ENCODE measurements around the gene LMX1B. TPM values are rescaled to one million over a fixed set of nuclear protein-coding genes. Genes with fewer than 3 reads are reported as not detected.

LMX1B gene
- total RNA-seq, 1 experiment from 2014 or later: 12.4 TPM

DNA sequence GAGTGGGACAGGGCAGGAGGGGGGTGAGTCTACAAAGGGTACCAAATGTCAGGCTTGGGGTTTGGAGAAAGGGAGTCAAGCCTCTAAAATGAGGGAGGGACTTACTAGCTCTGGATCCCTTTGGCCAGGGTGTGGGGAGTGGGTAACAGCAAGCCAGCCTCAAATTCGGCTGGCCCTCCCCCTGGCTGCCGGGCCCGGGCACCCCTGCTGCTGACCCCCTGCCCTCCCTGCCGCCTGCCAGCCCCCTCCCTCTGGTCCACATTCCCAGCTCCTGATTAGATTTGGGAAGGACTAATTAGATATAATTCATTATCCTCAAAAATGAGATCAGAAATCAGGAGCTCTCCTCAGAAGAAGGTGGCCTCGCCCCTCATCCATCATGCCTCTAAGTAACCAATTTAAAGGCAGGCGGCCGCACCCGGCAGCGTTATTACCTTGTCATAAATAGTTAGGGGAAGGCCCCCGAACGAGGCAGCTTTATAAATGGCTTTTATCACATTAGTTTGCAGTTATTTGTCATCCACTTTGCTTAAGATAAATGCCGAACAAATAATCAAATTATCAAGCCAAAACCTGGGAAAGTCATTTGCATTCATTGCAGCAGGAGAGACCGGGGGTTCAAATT lies 44.6 kb downstream of the LMX1B start:
- TF ChIP-seq, protein P1, sequence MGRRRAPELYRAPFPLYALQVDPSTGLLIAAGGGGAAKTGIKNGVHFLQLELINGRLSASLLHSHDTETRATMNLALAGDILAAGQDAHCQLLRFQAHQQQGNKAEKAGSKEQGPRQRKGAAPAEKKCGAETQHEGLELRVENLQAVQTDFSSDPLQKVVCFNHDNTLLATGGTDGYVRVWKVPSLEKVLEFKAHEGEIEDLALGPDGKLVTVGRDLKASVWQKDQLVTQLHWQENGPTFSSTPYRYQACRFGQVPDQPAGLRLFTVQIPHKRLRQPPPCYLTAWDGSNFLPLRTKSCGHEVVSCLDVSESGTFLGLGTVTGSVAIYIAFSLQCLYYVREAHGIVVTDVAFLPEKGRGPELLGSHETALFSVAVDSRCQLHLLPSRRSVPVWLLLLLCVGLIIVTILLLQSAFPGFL (CRISPR knock-in tag; IDR thresholded peaks at IDR 0.05; ENCODE audit: borderline replicate concordance): no peak
- TF ChIP-seq, protein P2, sequence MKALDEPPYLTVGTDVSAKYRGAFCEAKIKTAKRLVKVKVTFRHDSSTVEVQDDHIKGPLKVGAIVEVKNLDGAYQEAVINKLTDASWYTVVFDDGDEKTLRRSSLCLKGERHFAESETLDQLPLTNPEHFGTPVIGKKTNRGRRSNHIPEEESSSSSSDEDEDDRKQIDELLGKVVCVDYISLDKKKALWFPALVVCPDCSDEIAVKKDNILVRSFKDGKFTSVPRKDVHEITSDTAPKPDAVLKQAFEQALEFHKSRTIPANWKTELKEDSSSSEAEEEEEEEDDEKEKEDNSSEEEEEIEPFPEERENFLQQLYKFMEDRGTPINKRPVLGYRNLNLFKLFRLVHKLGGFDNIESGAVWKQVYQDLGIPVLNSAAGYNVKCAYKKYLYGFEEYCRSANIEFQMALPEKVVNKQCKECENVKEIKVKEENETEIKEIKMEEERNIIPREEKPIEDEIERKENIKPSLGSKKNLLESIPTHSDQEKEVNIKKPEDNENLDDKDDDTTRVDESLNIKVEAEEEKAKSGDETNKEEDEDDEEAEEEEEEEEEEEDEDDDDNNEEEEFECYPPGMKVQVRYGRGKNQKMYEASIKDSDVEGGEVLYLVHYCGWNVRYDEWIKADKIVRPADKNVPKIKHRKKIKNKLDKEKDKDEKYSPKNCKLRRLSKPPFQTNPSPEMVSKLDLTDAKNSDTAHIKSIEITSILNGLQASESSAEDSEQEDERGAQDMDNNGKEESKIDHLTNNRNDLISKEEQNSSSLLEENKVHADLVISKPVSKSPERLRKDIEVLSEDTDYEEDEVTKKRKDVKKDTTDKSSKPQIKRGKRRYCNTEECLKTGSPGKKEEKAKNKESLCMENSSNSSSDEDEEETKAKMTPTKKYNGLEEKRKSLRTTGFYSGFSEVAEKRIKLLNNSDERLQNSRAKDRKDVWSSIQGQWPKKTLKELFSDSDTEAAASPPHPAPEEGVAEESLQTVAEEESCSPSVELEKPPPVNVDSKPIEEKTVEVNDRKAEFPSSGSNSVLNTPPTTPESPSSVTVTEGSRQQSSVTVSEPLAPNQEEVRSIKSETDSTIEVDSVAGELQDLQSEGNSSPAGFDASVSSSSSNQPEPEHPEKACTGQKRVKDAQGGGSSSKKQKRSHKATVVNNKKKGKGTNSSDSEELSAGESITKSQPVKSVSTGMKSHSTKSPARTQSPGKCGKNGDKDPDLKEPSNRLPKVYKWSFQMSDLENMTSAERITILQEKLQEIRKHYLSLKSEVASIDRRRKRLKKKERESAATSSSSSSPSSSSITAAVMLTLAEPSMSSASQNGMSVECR (CRISPR knock-in tag; IDR thresholded peaks at IDR 0.05; ENCODE audit: borderline replicate concordance): no peak
- no peaks in the 10 kb centered on the region for H3K36me3 Mint-ChIP-seq
- no peak overlapping the region for H3K4me3 Mint-ChIP-seq
- no peak overlapping the region for H3K27ac Mint-ChIP-seq
- POLR2A ChIA-PET: interaction anchor here (1.0 kb wide), 1 partner anchor 16 kb away, joined by 3 read pairs; no protein-coding TSS in a partner anchor
- no peak for ATAC-seq
- DNase-seq (ENCODE audit: low spot score): no peak
- H3K4me1 Mint-ChIP-seq: peaks cover 18% of the 10 kb centered on the region
- CTCF ChIA-PET: interaction anchor here (1.0 to 2.8 kb wide), 5 partner anchors 20 to 48 kb away, joined by 3 to 12 read pairs (median 3); no protein-coding TSS in a partner anchor
- H3K9me3 Mint-ChIP-seq: no peaks in the 10 kb centered on the region
- H3K27me3 Mint-ChIP-seq (ENCODE audit: low read depth): peaks cover 5% of the 10 kb centered on the region; the same call in 1 of the 2 replicates

DNA sequence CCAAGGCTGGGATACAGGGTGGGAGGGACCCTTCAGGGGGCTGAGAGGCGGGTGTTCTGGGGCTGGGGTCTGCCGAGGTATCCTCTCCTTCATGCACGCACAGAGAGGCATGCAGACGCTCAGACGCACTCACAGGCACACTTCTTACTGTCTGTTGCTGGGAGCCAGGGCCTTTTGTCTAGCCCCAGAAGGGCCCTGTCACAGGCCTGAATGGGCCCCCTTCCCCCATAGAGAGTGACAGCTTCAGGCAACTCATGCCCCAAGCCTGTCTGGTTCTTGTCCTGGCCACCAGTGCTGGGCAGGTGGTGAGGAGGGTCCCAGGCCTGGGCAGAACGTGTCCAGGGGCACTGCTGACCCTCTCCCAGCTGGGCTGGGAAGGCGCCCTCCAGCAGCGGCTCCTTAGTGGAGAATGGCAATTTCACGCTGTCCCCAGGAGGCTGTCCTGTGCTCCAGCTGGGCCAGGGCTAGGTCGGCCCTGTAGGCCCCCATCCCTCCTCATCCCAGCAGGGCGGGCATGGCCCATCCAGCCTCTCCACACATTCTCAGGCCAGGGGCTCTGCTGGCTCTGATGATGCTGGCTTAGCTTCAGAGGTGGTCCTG lies 45.3 kb downstream of the LMX1B start:
- CTCF ChIA-PET: interaction anchor here (0.5 to 2.8 kb wide), 4 partner anchors 20 to 366 kb away, joined by 3 to 12 read pairs (median 4); no protein-coding TSS in a partner anchor
- H3K4me3 Mint-ChIP-seq: no peak overlapping the region
- no peaks in the 10 kb centered on the region for H3K9me3 Mint-ChIP-seq
- H3K27ac Mint-ChIP-seq: no peak overlapping the region
- TF ChIP-seq ESRRA (CRISPR knock-in tag; IDR thresholded peaks at IDR 0.05; ENCODE audit: borderline replicate concordance): no peak
- TF ChIP-seq ATF1 (CRISPR knock-in tag; IDR thresholded peaks at IDR 0.05): no peak
- TF ChIP-seq, protein P3, sequence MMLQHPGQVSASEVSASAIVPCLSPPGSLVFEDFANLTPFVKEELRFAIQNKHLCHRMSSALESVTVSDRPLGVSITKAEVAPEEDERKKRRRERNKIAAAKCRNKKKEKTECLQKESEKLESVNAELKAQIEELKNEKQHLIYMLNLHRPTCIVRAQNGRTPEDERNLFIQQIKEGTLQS (CRISPR knock-in tag; conservative IDR thresholded peaks at IDR 0.05): no peak
- no peak for TF ChIP-seq GTF2I (CRISPR knock-in tag; conservative IDR thresholded peaks at IDR 0.05)
- POLR2A ChIA-PET: no interaction called here
- no peaks in the 10 kb centered on the region for H3K36me3 Mint-ChIP-seq
- peaks cover 5% of the 10 kb centered on the region; the same call in 1 of the 2 replicates for H3K27me3 Mint-ChIP-seq (ENCODE audit: low read depth)
- DNase-seq (ENCODE audit: low spot score): no peak
- no peak for ATAC-seq
- peaks cover 18% of the 10 kb centered on the region for H3K4me1 Mint-ChIP-seq

DNA sequence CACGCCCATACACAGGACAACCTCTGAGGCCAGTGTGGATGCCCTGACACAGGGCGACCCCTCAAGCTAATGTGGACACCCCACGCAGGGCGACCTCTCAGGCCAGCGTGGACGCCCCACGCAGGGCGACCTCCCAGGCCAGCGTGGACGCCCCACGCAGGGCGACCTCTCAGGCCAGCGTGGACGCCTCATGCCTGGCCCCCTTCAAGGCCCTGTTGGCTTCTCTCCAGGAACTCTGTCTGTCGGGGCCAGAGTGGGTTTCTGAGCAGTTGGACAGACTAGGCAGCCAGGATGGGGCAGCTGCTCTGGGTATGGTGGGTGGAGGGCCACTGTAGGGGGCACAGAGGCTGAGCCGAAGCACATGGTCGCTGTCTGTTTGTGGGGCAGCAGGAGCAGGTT lies 47.4 kb downstream of the LMX1B start:
- CTCF ChIA-PET: interaction anchor here (0.9 to 4.2 kb wide), 18 partner anchors 11 to 121 kb away, joined by 3 to 76 read pairs (median 10); partner anchors contain the start of gene LMX1B
- peaks cover 12% of the 10 kb centered on the region for H3K27me3 Mint-ChIP-seq (ENCODE audit: low read depth)
- POLR2A ChIA-PET: no interaction called here
- TF ChIP-seq ZNF263 (CRISPR knock-in tag; IDR thresholded peaks at IDR 0.05; ENCODE audit: low read depth) (no peak), ZNF396 (CRISPR knock-in tag; IDR thresholded peaks at IDR 0.05; ENCODE audit: borderline replicate concordance) (no peak), NR2C2 (CRISPR knock-in tag; IDR thresholded peaks at IDR 0.05) (no peak), ATF1 (CRISPR knock-in tag; IDR thresholded peaks at IDR 0.05) (no peak), ZNF232 (CRISPR knock-in tag; IDR thresholded peaks at IDR 0.05) (no peak), SMAD3 (CRISPR knock-in tag; IDR thresholded peaks at IDR 0.05; ENCODE audit: borderline replicate concordance) (no peak)
- TF ChIP-seq, protein P4, sequence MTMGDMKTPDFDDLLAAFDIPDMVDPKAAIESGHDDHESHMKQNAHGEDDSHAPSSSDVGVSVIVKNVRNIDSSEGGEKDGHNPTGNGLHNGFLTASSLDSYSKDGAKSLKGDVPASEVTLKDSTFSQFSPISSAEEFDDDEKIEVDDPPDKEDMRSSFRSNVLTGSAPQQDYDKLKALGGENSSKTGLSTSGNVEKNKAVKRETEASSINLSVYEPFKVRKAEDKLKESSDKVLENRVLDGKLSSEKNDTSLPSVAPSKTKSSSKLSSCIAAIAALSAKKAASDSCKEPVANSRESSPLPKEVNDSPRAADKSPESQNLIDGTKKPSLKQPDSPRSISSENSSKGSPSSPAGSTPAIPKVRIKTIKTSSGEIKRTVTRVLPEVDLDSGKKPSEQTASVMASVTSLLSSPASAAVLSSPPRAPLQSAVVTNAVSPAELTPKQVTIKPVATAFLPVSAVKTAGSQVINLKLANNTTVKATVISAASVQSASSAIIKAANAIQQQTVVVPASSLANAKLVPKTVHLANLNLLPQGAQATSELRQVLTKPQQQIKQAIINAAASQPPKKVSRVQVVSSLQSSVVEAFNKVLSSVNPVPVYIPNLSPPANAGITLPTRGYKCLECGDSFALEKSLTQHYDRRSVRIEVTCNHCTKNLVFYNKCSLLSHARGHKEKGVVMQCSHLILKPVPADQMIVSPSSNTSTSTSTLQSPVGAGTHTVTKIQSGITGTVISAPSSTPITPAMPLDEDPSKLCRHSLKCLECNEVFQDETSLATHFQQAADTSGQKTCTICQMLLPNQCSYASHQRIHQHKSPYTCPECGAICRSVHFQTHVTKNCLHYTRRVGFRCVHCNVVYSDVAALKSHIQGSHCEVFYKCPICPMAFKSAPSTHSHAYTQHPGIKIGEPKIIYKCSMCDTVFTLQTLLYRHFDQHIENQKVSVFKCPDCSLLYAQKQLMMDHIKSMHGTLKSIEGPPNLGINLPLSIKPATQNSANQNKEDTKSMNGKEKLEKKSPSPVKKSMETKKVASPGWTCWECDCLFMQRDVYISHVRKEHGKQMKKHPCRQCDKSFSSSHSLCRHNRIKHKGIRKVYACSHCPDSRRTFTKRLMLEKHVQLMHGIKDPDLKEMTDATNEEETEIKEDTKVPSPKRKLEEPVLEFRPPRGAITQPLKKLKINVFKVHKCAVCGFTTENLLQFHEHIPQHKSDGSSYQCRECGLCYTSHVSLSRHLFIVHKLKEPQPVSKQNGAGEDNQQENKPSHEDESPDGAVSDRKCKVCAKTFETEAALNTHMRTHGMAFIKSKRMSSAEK (CRISPR knock-in tag; IDR thresholded peaks at IDR 0.05; ENCODE audit: borderline replicate concordance): no peak
- TF ChIP-seq, protein P5, sequence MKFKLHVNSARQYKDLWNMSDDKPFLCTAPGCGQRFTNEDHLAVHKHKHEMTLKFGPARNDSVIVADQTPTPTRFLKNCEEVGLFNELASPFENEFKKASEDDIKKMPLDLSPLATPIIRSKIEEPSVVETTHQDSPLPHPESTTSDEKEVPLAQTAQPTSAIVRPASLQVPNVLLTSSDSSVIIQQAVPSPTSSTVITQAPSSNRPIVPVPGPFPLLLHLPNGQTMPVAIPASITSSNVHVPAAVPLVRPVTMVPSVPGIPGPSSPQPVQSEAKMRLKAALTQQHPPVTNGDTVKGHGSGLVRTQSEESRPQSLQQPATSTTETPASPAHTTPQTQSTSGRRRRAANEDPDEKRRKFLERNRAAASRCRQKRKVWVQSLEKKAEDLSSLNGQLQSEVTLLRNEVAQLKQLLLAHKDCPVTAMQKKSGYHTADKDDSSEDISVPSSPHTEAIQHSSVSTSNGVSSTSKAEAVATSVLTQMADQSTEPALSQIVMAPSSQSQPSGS (CRISPR knock-in tag; IDR thresholded peaks at IDR 0.05; ENCODE audit: borderline replicate concordance, low read depth): no peak
- TF ChIP-seq, protein P6, sequence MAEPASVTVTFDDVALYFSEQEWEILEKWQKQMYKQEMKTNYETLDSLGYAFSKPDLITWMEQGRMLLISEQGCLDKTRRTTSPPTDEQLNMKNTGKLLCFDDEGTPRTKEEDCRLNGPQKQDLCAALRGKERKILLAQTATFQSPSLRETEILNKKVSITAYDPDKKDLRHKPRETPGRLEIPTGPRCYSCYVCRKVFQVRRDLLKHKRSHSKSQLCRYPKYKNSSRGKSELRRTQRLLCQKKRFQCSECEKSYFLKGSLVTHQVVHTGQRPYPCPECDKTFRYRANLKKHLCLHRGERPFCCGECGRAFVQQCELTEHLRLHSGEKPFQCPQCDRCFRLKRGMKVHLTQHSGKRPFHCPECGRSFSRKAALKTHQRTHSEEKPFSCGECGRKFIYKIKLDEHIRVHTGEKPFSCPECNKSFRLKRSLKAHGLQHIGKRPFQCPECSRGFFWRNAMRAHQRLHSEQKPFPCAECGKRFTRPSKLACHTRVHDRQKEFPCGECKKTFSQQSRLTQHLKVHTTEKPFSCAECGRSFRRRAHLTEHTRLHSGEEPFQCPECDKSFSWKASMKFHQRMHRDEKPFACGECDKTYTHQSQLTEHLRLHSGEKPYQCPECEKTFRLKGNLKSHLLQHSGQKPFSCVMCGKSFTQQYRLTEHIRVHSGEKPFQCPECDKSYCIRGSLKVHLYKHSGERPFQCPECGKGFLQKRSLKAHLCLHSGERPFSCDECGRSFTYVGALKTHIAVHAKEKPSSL (CRISPR knock-in tag; conservative IDR thresholded peaks at IDR 0.05): no peak

More for the DNA sequence above, 47.4 kb downstream of the LMX1B start:
- H3K9me3 Mint-ChIP-seq: no peaks in the 10 kb centered on the region
- H3K36me3 Mint-ChIP-seq: no peaks in the 10 kb centered on the region
- H3K4me3 Mint-ChIP-seq: no peak overlapping the region
- DNase-seq (ENCODE audit: low spot score) (no peak), ATAC-seq (no peak)
- H3K4me1 Mint-ChIP-seq: peaks cover 38% of the 10 kb centered on the region
- no peak overlapping the region for H3K27ac Mint-ChIP-seq

All from WTC11 (cell line).